GM23248 (cell line): ENCODE results near the gene TSEN2. TPM values are rescaled to one million over a fixed set of nuclear protein-coding genes. Genes with fewer than 3 reads are reported as not detected.

ENCODE experiments used
- DNase-seq: peaks from one replicate; pipeline ENCODE4 v3.0.0-alpha.2; 2015
- H2AFZ ChIP-seq: fragments of 200-600 bp; sonication (generic); 2 replicates; pipeline ENCODE4 v1.6.1; 2016; ENCODE audit warnings: antibody characterized with exemption
- H3F3A ChIP-seq: fragments of 200-600 bp; sonication (generic); 2 replicates; pipeline ENCODE4 v1.6.1; 2016; ENCODE audit warnings: mild to moderate bottlenecking, antibody characterized with exemption, mixed run types; ENCODE audit not compliant: insufficient read depth
- H3K27ac ChIP-seq: fragments of 200-600 bp; sonication (generic); 2 replicates; pipeline ENCODE4 v1.5.1; 2016; ENCODE audit warnings: mild to moderate bottlenecking
- H3K27me3 ChIP-seq: fragments of 200-600 bp; sonication (generic); replicated peaks from 2 replicates; pipeline ENCODE4 v1.6.1; 2016; ENCODE audit warnings: mild to moderate bottlenecking; ENCODE audit not compliant: insufficient read depth
- H3K36me3 ChIP-seq: fragments of 200-600 bp; sonication (generic); 2 replicates; pipeline ENCODE4 v1.6.1; 2016; ENCODE audit warnings: low read depth, mild to moderate bottlenecking
- H3K4me1 ChIP-seq: fragments of 200-600 bp; sonication (generic); 2 replicates; pipeline ENCODE4 v1.6.1; 2016; ENCODE audit warnings: mild to moderate bottlenecking; ENCODE audit not compliant: insufficient read depth
- H3K4me2 ChIP-seq: fragments of 200-600 bp; sonication (generic); one replicate; pipeline ENCODE4 v1.6.1; 2016; ENCODE audit warnings: mild to moderate bottlenecking; ENCODE audit not compliant: unreplicated experiment
- H3K4me3 ChIP-seq: fragments of 200-600 bp; sonication (generic); 2 replicates; pipeline ENCODE4 v1.5.1; 2016; ENCODE audit warnings: mild to moderate bottlenecking
- H3K79me2 ChIP-seq: fragments of 200-600 bp; sonication (generic); 2 replicates; pipeline ENCODE4 v1.6.1; 2016; ENCODE audit warnings: mild to moderate bottlenecking; ENCODE audit not compliant: insufficient read depth
- H3K9ac ChIP-seq: fragments of 200-600 bp; sonication (generic); 2 replicates; pipeline ENCODE4 v1.6.1; 2016; ENCODE audit warnings: mild to moderate bottlenecking
- H3K9me2 ChIP-seq: fragments of 200-600 bp; sonication (generic); 2 replicates; pipeline ENCODE4 v1.6.1; 2016; ENCODE audit warnings: mixed run types, mild to moderate bottlenecking, moderate library complexity; ENCODE audit not compliant: insufficient read depth
- H3K9me3 ChIP-seq: fragments of 200-600 bp; sonication (generic); one replicate; pipeline ENCODE4 v1.6.1; 2017; ENCODE audit warnings: low read depth
- H4K20me1 ChIP-seq: fragments of 200-600 bp; sonication (generic); 2 replicates; pipeline ENCODE4 v1.6.0; 2016; ENCODE audit not compliant: insufficient read depth
- EZH2 ChIP-seq: fragments of 200-600 bp; sonication (generic); IDR thresholded peaks from 2 replicates; pipeline ENCODE4 v1.6.1; 2018; ENCODE audit warnings: antibody characterized with exemption, mild to moderate bottlenecking; ENCODE audit not compliant: insufficient read depth, poor library complexity, severe bottlenecking
- EZH2phosphoT487 ChIP-seq: fragments of 200-600 bp; sonication (generic); IDR thresholded peaks from 2 replicates; pipeline ENCODE4 v1.6.1; 2018; ENCODE audit warnings: antibody characterized with exemption, moderate library complexity, mild to moderate bottlenecking, low read depth; ENCODE audit not compliant: insufficient read depth
- WGBS, 2 experiments: methylation state at CpG; one replicate each; pipeline ENCODE4 v1.1.6; 2015 to 2017; ENCODE audit warnings: low lambda C conversion rate in 2 of 2, low coverage in 1 of 2; ENCODE audit errors: missing lambda C conversion rate in 2 of 2; 5-methylcytosine and 5-hydroxymethylcytosine counted together
- in situ Hi-C: fragments of 300-500 bp; cut with MboI; formaldehyde crosslinking; loops from 2 replicates; pipeline ENCODE4 v1.15.0; 2020
- polyA plus RNA-seq: library from polyadenylated mRNA; unstranded; fragments of >200 nt; fragmentation: Nextera tagmentation; extraction: Ambion mirVana; gene quantifications from 2 replicates; pipeline ENCODE4 v1.2.1, GENCODE V29; 2016
- total RNA-seq: library from RNA; depleted of rRNA; stranded (reverse); fragments of >200 nt; shearing (Covaris generic); gene quantifications from 2 replicates; pipeline ENCODE4 v1.2.3, GENCODE V29; 2014

The TSEN2 gene
- total and polyA plus RNA-seq, 2 experiments from 2014 or later: 9.6 to 13.6 TPM

- Histone ChIP-seq H3K79me2 (no peaks in the 10 kb centered on the region), H3F3A (peaks cover 27% of the 10 kb centered on the region), H3K4me2 (no peak overlapping the region), H3K9me3 (no peaks in the 10 kb centered on the region), H3K36me3 (0 out of 2 replicates have a peak, but pooled peaks cover 8% of the 10 kb centered on the region), H4K20me1 (no peaks in the 10 kb centered on the region), H3K27ac (no peak overlapping the region), H3K4me1 (peaks cover 21% of the 10 kb centered on the region), H3K27me3 (no peaks in the 10 kb centered on the region), H2AFZ (no peak overlapping the region), H3K9ac (no peak overlapping the region), H3K4me3 (no peak overlapping the region), H3K9me2 (no peaks in the 10 kb centered on the region)
- no peak for DNase-seq
- 93 to 94% methylated on average over 18 of the region's 18 CpGs for WGBS, 2 experiments
- in situ Hi-C loops: no loop called here
- TF ChIP-seq EZH2 (no peak), EZH2phosphoT487 (no peak)
These were observed 19.1 kb downstream of the TSEN2 start for GRCh38 chr3:12503126-12503957.

- Histone ChIP-seq H4K20me1 (no peaks in the 10 kb centered on the region), H3K27ac (no peak overlapping the region), H3K27me3 (no peaks in the 10 kb centered on the region), H3K9me3 (no peaks in the 10 kb centered on the region), H3K36me3 (0 out of 2 replicates have a peak, but pooled peaks cover 7% of the 10 kb centered on the region), H3K9me2 (no peaks in the 10 kb centered on the region), H3K79me2 (no peaks in the 10 kb centered on the region), H3K4me1 (peaks cover 25% of the 10 kb centered on the region), H3K9ac (no peak overlapping the region), H2AFZ (no peak overlapping the region), H3K4me3 (no peak overlapping the region), H3K4me2 (no peak overlapping the region), H3F3A (peaks cover 32% of the 10 kb centered on the region)
- no peak for DNase-seq
- in situ Hi-C loops: no loop called here
- 96 to 99% methylated on average over 5 of the region's 5 CpGs for WGBS, 2 experiments
- TF ChIP-seq EZH2 (no peak), EZH2phosphoT487 (no peak)
These were observed 22.0 kb downstream of the TSEN2 start for GRCh38 chr3:12506201-12506709.

GRCh38 chr3:12507591-12508281 is 23.5 kb downstream of the TSEN2 start:
- H4K20me1 ChIP-seq: no peaks in the 10 kb centered on the region
- WGBS, 2 experiments: 41 to 51% methylated on average over 8 of the region's 8 CpGs
- no peaks in the 10 kb centered on the region for H3K27me3 ChIP-seq
- peak overlapping the region; percentile 54 for H3K4me3 ChIP-seq
- H3K4me1 ChIP-seq: peaks cover 19% of the 10 kb centered on the region
- H3K4me2 ChIP-seq: peak overlapping the region; percentile 68
- in situ Hi-C loops: no loop called here
- peak overlapping the region; percentile 86 for H3K27ac ChIP-seq
- no peaks in the 10 kb centered on the region for H3K79me2 ChIP-seq
- DNase-seq: peak; percentile 73
- peak overlapping the region; percentile 68 for H3K9ac ChIP-seq
- no peaks in the 10 kb centered on the region for H3K9me3 ChIP-seq
- H3K9me2 ChIP-seq: no peaks in the 10 kb centered on the region
- H3F3A ChIP-seq: peaks cover 22% of the 10 kb centered on the region
- 0 out of 2 replicates have a peak, but pooled peaks cover 7% of the 10 kb centered on the region for H3K36me3 ChIP-seq
- no peak for TF ChIP-seq EZH2
- no peak for TF ChIP-seq EZH2phosphoT487
- H2AFZ ChIP-seq: peak overlapping the region; percentile 40; the same call in 1 of the 2 replicates

GRCh38 chr3:12508291-12508700 is 24.0 kb downstream of the TSEN2 start:
- Histone ChIP-seq H3K36me3 (0 out of 2 replicates have a peak, but pooled peaks cover 7% of the 10 kb centered on the region), H3K27ac (peak overlapping the region; percentile 86), H3K4me2 (peak overlapping the region; percentile 68), H4K20me1 (no peaks in the 10 kb centered on the region), H3K27me3 (no peaks in the 10 kb centered on the region), H3K4me3 (peak overlapping the region; percentile 54), H3F3A (peaks cover 22% of the 10 kb centered on the region), H3K9me2 (no peaks in the 10 kb centered on the region), H3K9ac (peak overlapping the region; percentile 68), H3K4me1 (peaks cover 19% of the 10 kb centered on the region), H2AFZ (peak overlapping the region; percentile 40; the same call in 1 of the 2 replicates), H3K79me2 (no peaks in the 10 kb centered on the region), H3K9me3 (no peaks in the 10 kb centered on the region)
- 1 to 2% methylated on average over 5 of the region's 5 CpGs for WGBS, 2 experiments
- TF ChIP-seq EZH2: no peak
- peak; percentile 90; the same call in 1 of the 2 replicates for TF ChIP-seq EZH2phosphoT487
- in situ Hi-C loops: no loop called here
- peak; percentile 98 for DNase-seq
